Endothelial cell of umbilical vein (primary cell): ENCODE results near the gene CEP95. TPM values are rescaled to one million over a fixed set of nuclear protein-coding genes. Genes with fewer than 3 reads are reported as not detected.

Experiments
- BruUV-seq: library from RNA; stranded (reverse); fragments of 400-500 nt; replicated peaks from 2 replicates; lab custom pipeline; 2021; lab: Mats Ljungman, UMichigan
- CTCF ChIA-PET: fragments of 300-600, 350-600 bp; sonication (Branson Sonifier 250); formaldehyde crosslinking; loops from one replicate; lab custom pipeline; 2021; ENCODE audit warnings: antibody characterized with exemption, inconsistent platforms; lab: Charles Lee
- POLR2A ChIA-PET: fragments of 300-600, 350-600 bp; sonication (Branson Sonifier 250); formaldehyde crosslinking; loops from one replicate; lab custom pipeline; 2021; ENCODE audit warnings: antibody characterized with exemption, inconsistent platforms; lab: Charles Lee
- DNase-seq: peaks from one replicate; pipeline ENCODE4 v3.0.0-alpha.2; 2011; ENCODE audit warnings: low read depth, low spot score
- FAIRE-seq: peaks from 2 replicates; lab custom pipeline; 2011; peaks lifted over from hg19 to GRCh38; lab: Jason Lieb, UNC
- H2AFZ ChIP-seq: 2 replicates; pipeline ENCODE4 v1.6.0; 2012; ENCODE audit warnings: low read depth, low read length, control low read depth, inconsistent platforms
- H3K27ac ChIP-seq: 2 replicates; pipeline ENCODE4 v1.5.1; 2011; ENCODE audit warnings: low read depth, mild to moderate bottlenecking, control low read depth, low read length, moderate library complexity; ENCODE audit not compliant: insufficient read depth
- H3K27me3 ChIP-seq, 2 experiments: 2 replicates each; pipeline versions ENCODE4 v1.6.0 to v1.6.1; 2011; ENCODE audit warnings: low read length in 2 of 2, mixed read lengths in 1 of 2; ENCODE audit not compliant: control insufficient read depth in 2 of 2, insufficient read depth in 2 of 2
- H3K36me3 ChIP-seq, 2 experiments: 2 replicates in 1 of 2; 3 replicates in 1 of 2; pipeline ENCODE4 v1.5.1; 2011; ENCODE audit warnings: low read length in 2 of 2, mild to moderate bottlenecking in 1 of 2, moderate library complexity in 1 of 2; ENCODE audit not compliant: control insufficient read depth in 2 of 2, insufficient read depth in 2 of 2; ENCODE audit errors: extremely low read depth in 1 of 2
- H3K4me1 ChIP-seq: 3 replicates; pipeline ENCODE4 v1.5.1; 2011; ENCODE audit warnings: mild to moderate bottlenecking, low read length; ENCODE audit not compliant: control insufficient read depth, insufficient read depth; ENCODE audit errors: extremely low read depth
- H3K4me2 ChIP-seq: 2 replicates; pipeline ENCODE4 v1.6.1; 2011; ENCODE audit warnings: low read length, control low read depth, mixed read lengths; ENCODE audit not compliant: insufficient read depth
- H3K4me3 ChIP-seq, 3 experiments: fragments of 200-600 bp in 1 of 3; sonication (generic), shearing (Covaris generic) in 1 of 3; replicated peaks in 1 of 3; 2 replicates each; pipeline ENCODE4 v1.5.1; 2011 to 2016; ENCODE audit warnings: control low read depth in 3 of 3, low read length in 3 of 3, mild to moderate bottlenecking in 2 of 3, inconsistent platforms in 1 of 3, low read depth in 1 of 3, moderate library complexity in 1 of 3; ENCODE audit not compliant: insufficient read depth in 1 of 3
- H3K79me2 ChIP-seq: 2 replicates; pipeline ENCODE4 v1.6.0; 2012; ENCODE audit warnings: low read length, inconsistent platforms; ENCODE audit not compliant: control insufficient read depth, insufficient read depth
- H3K9ac ChIP-seq: replicated peaks from 2 replicates; pipeline ENCODE3; 2011; ENCODE audit warnings: low read length, control low read depth; ENCODE audit not compliant: insufficient read depth; ENCODE audit errors: extremely low read depth
- H3K9me1 ChIP-seq: replicated peaks from 3 replicates; pipeline ENCODE4 v1.6.0; 2011; ENCODE audit warnings: mild to moderate bottlenecking, low read length; ENCODE audit not compliant: control insufficient read depth, insufficient read depth; ENCODE audit errors: extremely low read depth
- H3K9me3 ChIP-seq: replicated peaks from 2 replicates; pipeline ENCODE4 v1.5.1; 2012; ENCODE audit warnings: low read length, inconsistent platforms; ENCODE audit not compliant: control insufficient read depth, insufficient read depth
- H4K20me1 ChIP-seq: replicated peaks from 2 replicates; pipeline ENCODE3; 2011; ENCODE audit warnings: mild to moderate bottlenecking, low read length; ENCODE audit not compliant: control insufficient read depth, insufficient read depth; ENCODE audit errors: extremely low read depth
- CTCF ChIP-seq, 2 donors: IDR thresholded peaks; 1 replicate in 1 of 2; 2 replicates in 1 of 2; pipeline ENCODE4 v1.5.1; 2011; ENCODE audit warnings: low read length in 2 of 2, mild to moderate bottlenecking in 2 of 2, moderate library complexity in 2 of 2, control low read depth in 1 of 2, inconsistent platforms in 1 of 2, low read depth in 1 of 2; ENCODE audit not compliant: insufficient read depth in 1 of 2; ENCODE audit errors: extremely low read depth in 1 of 2
- EZH2 ChIP-seq: IDR thresholded peaks from 2 replicates; pipeline ENCODE4 v1.6.1; 2012; ENCODE audit warnings: borderline replicate concordance, low read depth, mild to moderate bottlenecking, moderate library complexity, low read length, inconsistent platforms; ENCODE audit not compliant: severe bottlenecking
- FOS ChIP-seq: IDR thresholded peaks from 2 replicates; pipeline ENCODE4 v1.6.1; 2011; ENCODE audit warnings: mild to moderate bottlenecking, low read length, moderate library complexity, borderline replicate concordance; ENCODE audit not compliant: insufficient read depth
- GATA2 ChIP-seq: IDR thresholded peaks from 2 replicates; pipeline ENCODE4 v1.7.0; 2011; ENCODE audit warnings: low read depth, mild to moderate bottlenecking, moderate library complexity, mixed read lengths, low read length; ENCODE audit not compliant: insufficient read length, insufficient read depth
- JUN ChIP-seq: IDR thresholded peaks from 2 replicates; pipeline ENCODE4 v1.6.1; 2011; ENCODE audit warnings: borderline replicate concordance, low read depth; ENCODE audit not compliant: insufficient read length, insufficient read depth
- MYC ChIP-seq: IDR thresholded peaks from one replicate; pipeline ENCODE4 v1.6.1; 2011; ENCODE audit warnings: mild to moderate bottlenecking, low read depth, low read length
- POLR2A ChIP-seq: IDR thresholded peaks from 2 replicates; pipeline ENCODE4 v1.6.1; 2012; ENCODE audit warnings: low read depth, mild to moderate bottlenecking, control low read depth, low read length
- POLR2AphosphoS5 ChIP-seq: IDR thresholded peaks from 2 replicates; pipeline ENCODE4 v1.6.1; 2012; ENCODE audit warnings: low read depth, mild to moderate bottlenecking, control low read depth, low read length, moderate library complexity; ENCODE audit not compliant: insufficient read depth
- dilution Hi-C: fragments of 300-500 bp; cut with MboI; formaldehyde crosslinking; loops from one replicate; pipeline ENCODE4 v1.15.0; 2019; ENCODE audit warnings: low sequenced_read_pairs; ENCODE audit not compliant: extremely low pct_ligation_motif_present
- intact Hi-C: fragments of 100-400 bp; cut with micrococcal nuclease; formaldehyde crosslinking; loops from one replicate; pipeline ENCODE4 v1.10.0; 2022
- polyA plus RNA-seq, 4 experiments: library from polyadenylated mRNA; depleted of rRNA in 3 of 4; stranded (reverse) in 3 of 4; unstranded in 1 of 4; fragments of >200 nt; gene quantifications; 2 replicates each; pipeline versions ENCODE4 v1.2.1 to v1.2.3, GENCODE V29; 2011 to 2012; ENCODE audit warnings: missing spikeins in 1 of 4
- total RNA-seq: library from RNA; stranded (reverse); gene quantifications from 2 replicates; pipeline ENCODE4 v1.2.3, GENCODE V29; 2021
- TF ChIP-seq, protein P1 (sequence below): IDR thresholded peaks from 2 replicates; pipeline ENCODE4 v1.6.1; 2011; ENCODE audit not compliant: insufficient read depth, insufficient read length

CEP95 gene
- total and polyA plus RNA-seq, 2 donors (not counting 3 experiments of a cell fraction or from before 2014, with no cell fraction given) = 14.1 to 35.5 TPM

DNA sequence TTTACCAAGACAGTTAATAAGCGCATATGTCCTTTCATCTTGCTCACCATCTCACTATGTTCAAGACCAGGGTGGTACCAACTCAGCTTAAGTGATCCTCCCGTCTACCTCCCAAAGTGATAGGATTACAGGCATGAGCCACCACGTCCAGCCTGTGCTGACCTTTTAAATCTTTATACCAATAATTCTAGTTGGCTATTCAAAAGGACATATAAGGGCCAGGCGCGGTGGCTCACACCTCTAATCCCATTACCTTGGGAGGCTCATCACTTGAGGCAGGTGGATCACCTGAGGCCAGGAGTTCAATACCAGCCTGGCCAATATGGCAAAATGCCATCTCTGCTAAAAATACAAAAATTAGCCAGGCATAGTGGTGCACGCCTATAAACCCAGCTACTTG lies 2.4 kb downstream of the CEP95 start:
- no peak for DNase-seq
- H3K27me3 ChIP-seq = no peaks in the 10 kb centered on the region
- dilution Hi-C loops = no loop called here
- no peaks in the 10 kb centered on the region for H3K9me3 ChIP-seq
- H3K27ac ChIP-seq = no peak overlapping the region
- peaks cover 8% of the 10 kb centered on the region for H4K20me1 ChIP-seq
- no peak overlapping the region for H3K4me2 ChIP-seq
- POLR2A ChIA-PET = no interaction called here
- peaks cover 50% of the 10 kb centered on the region for H3K79me2 ChIP-seq
- TF ChIP-seq FOS = no peak
- no peak for TF ChIP-seq POLR2A
- TF ChIP-seq POLR2AphosphoS5 = no peak
- TF ChIP-seq MYC = no peak
- TF ChIP-seq CTCF (IDR thresholded peaks at IDR 0.05; ENCODE audit: extremely low read depth in 1 of 2, insufficient read depth in 1 of 2, low read depth in 1 of 2, low read length in 2 of 2) = no peak
- no peak for TF ChIP-seq JUN
- TF ChIP-seq GATA2 = no peak
- TF ChIP-seq, protein P1, sequence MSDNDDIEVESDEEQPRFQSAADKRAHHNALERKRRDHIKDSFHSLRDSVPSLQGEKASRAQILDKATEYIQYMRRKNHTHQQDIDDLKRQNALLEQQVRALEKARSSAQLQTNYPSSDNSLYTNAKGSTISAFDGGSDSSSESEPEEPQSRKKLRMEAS = no peak
- TF ChIP-seq EZH2 = no peak
- no peak overlapping the region for H3K9ac ChIP-seq
- peaks cover 5 to 15% of the 10 kb centered on the region in 2 experiments for H3K36me3 ChIP-seq
- CTCF ChIA-PET = no interaction called here
- no peaks in the 10 kb centered on the region for H3K9me1 ChIP-seq
- no peak for FAIRE-seq
- H3K4me1 ChIP-seq = peaks cover 13% of the 10 kb centered on the region
- intact Hi-C loops = loop anchor here (5.0 to 10.0 kb wide), 2 partner anchors 138 to 236 kb away; no protein-coding TSS in a partner anchor
- no peak overlapping the region for H2AFZ ChIP-seq
- no peak overlapping the region for H3K4me3 ChIP-seq
- no TSS peak for BruUV-seq
